SIG-M5 treated with dmso at 0.1 percent for 504 hours (cell line): ENCODE data around the gene XCR1.
"Not testable (repeated sequence)": the region's sequence is repeated elsewhere in the genome, so short reads cannot be mapped to it uniquely, and the experiment has no call there.

Experiments
- DNase-seq: peaks from one replicate; lab custom pipeline; 2025; ENCODE audit not compliant: unreplicated experiment; lab: John Stamatoyannopoulos, UW

The XCR1 gene

DNA sequence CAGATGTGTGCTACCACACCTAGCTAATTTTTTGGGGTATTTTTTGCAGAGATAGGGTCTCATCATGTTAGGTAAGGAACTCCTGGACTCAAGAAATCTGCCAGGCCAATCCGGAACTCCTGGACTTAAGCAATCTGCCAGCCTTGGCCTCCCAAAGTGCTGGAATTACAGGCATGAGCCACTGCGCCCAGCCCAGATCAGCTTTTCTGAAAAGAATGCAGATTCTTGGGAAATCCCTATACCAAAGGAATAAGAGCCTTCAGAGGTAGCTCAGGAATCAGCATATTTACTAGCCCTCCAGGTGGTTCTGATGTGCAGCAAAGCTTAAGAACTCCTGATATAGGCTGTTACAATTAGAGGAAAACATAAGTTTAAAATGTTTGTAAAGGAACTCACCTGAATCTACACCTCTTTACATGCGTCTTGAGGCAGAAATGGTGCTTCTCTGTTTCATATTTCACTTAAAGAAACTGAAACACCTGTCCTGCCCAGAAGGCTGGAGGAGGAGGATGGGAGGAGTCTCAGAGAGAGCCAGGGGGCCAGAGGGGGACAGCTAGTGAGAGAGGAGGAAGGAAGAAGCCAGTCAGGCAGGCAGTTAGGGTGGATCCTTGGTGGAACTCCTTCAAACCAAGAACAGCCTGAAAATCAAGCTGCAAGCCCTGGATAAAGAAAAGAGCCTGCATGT, at the start of gene XCR1:
Gene XCR1, minus strand, starts transcription at position 463 of the 685 bp plus-strand sequence. CDS start 5,536 bp downstream, outside the sequence.
- DNase-seq, result no peak

DNA sequence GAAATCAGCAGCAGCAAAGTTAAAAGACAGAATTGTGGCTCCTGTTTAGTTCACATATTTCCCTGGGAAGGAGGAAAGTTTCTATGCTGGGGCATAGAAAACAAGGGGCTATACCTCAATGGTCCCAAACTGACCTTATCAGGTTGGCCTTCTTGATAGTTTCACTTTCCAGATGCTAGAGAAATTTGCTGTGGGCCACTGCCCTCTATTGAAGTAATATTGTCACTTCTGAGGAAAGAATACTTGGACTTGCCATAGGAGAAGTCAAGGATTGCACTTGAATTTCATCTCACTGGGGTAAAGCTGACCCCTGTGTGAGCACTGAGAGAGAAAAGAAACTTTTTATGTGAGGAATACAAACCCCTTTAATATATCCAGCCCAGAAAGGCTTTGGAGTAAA, 49.3 kb upstream of the XCR1 start:
- no peak for DNase-seq

DNA sequence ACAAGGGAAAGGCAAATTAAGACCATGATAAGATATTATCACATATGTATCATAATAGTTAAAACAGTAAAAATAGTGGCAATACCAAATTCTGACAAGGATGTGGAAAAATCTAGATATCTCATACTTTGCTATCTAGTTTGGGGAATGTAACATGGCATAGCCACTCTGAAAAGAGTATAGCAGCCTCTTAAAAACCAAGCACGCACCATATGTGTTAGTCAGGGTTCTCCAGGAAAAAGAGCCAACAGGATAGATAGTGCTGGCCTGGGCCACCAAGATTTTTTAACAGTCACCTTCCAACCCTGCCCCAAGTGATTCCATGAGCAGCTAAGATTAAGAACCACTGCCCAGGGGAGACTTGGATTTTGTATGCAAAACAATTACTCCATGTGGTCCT, 48.5 kb upstream of the XCR1 start:
- no peak for DNase-seq

- no peak for DNase-seq
Measured at GRCh38 chr3:46071222-46071858, 44.1 kb upstream of the XCR1 start.

DNA sequence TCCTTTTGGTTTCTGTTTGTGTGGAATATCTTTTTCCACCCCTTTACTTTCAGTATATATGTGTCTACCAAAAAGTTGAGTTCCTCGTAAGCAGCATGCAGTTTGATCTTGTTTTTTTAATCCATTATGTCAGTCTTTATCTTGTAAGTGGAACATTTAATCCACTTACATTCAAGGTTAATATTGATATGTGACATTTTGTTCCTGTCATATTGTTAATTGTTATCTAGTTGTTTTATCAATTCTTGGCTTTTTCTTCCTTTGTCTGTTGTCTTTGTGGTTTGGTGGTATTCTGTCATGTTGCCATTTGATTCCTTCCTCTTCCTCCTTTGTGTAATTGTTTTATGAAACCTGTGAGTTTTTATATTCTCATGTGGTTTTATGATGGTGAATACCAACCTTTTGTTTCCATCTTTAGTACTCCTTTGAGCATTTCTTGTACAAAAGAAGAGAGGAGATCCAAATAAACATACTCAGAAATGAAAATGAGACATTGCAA, 43.4 kb upstream of the XCR1 start:
- no peak for DNase-seq

DNA sequence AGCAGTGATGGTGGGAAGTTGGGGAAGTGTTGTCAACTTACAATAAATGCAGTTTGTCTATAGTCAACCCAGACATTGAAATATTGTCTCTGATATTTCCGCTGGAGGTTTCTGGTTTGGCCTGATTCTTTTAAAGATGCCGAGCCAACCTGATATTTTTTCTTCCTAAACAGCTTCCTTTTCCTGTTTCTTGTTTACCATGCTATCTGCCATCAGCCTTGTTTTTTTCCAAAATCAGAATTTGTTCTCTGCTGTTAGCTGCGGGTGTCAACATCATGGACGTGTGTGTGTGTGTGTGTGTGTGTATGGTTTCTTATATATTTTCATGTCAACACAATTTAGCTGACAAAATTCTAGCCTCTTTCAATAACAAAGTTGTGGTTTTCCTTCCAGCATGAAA, 41.2 kb upstream of the XCR1 start:
- DNase-seq, result no peak

DNA sequence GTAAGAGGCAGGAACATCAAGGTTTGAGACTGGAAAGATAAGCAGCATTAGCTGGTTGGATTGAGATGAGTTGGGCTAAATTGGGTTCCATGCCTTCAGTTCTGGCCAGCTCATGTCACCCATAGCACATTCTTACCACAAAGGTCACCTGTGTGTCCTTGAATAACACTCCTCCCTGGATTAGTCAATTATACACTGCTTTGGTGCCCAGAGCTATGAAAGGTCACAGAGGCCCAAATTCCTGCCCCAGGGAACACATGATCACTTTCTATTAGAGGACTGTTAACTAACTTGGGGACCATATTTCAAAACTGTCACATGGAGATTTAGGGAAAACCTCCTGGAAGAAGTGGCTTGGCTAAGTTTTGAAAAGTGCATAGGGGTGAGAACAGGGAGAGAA, 40.1 kb upstream of the XCR1 start:
- DNase-seq, result no peak

GRCh38 chr3:46065750-46066256, 38.5 kb upstream of the XCR1 start:
- DNase-seq, result no peak

DNA sequence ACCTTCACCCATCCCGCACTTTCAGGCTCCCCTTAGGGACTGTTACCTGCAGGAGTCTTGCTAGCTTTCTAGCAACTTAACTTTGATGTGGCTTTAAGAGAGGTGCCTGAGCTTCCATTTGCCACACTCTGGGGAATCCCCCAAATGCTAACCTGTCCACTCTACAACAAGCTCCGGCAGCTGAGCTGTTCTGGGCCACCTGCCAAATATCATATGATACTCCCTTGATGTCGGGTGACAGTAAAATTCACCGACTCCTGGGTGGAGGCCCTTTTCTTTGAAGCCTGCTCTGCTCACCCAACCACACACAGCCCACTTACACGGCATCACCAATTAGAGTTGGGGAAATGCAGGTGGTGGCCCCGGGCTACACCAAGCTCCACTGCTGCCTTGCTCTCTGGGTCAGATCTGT, 38.0 kb upstream of the XCR1 start:
- DNase-seq, result no peak

DNA sequence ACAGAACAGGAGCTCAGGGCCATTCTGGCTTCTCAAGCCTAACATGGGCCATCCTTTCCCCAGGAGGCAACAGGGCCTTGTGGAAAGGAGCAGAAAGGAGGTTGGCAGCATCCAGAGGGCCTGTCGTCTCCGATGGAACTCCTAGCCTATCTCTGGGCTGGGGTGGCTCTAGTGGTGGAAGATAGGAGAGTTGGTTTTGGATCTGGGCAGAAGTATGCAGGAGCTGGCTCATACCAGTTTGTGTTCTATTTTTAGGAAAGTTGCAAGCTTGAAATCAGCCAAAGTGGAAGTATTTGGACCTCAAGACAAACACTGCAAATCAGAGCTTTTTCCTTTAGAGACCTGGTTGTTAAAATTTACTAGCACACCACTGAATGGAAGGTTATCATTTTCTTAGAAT, 35.4 kb upstream of the XCR1 start:
- no peak for DNase-seq

DNA sequence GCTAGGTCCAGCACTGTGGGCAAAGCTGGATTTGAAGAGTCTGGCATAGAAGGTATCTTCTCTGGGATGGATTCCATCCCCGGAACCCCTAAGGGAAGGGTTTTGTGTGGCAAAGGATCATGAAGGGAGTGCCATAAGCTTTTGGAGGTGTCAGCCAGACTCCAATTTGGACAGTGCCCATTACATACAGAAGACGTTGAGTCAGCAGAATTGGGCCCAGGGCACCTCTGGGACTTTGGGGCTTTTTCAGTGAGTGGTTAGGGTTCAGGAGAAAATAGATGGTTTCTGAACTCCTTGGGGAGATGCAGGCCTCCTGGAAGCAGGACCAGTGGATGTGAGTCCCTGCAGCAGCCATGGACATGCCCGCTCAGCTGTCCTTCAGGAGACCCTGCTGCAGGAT, 34.6 kb upstream of the XCR1 start:
- DNase-seq, result no peak

DNA sequence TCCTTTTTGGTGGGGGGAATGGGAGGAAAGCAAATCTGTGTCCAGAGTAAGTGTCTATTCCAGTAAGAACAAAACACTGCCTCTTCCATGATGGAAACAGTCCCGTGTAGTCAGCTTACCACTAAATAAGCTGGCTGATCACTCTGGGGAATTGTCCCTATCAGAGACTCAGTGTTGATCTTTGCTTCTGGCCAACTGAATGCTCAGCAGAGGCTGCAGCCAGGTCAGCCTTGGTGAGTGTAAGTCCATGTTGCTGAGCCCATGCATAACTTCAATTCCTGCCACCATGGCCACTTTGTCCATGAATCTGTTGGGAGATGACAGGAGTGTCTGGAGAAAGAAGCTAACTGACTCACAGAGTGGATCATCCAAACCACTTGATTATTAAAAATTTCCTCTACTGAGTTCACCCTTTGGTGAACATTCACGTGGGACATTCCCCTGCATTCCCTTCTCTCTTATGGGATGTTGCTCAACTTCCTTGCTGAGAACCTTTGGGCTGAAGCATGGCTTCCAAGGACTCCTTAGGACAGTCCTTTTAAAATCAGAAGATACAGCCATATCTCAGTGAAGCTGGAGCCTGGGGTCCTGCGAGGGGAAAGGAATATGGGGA, 33.9 kb upstream of the XCR1 start:
- no peak for DNase-seq

- no peak for DNase-seq
Measured at GRCh38 chr3:46060551-46060950, 33.3 kb upstream of the XCR1 start.

DNA sequence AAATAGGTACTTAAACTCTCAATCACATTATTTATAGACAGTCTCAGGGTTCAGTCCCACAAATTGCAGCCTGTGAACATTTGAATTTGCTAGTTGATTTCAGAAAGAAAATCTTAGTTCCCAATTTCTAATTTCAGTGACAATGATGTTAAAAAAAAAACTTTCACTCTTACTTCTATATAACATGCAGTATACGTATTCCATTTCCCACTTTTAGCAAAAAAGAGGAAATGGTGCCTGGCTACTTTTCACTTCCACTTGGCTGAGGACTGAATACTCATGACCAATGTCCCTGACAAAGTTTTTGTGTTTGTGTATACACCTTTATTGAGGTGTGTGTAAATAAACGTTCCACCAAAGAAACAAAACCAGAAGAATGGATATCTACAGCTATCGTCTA, 32.1 kb upstream of the XCR1 start:
- DNase-seq, result peak; percentile 79

DNA sequence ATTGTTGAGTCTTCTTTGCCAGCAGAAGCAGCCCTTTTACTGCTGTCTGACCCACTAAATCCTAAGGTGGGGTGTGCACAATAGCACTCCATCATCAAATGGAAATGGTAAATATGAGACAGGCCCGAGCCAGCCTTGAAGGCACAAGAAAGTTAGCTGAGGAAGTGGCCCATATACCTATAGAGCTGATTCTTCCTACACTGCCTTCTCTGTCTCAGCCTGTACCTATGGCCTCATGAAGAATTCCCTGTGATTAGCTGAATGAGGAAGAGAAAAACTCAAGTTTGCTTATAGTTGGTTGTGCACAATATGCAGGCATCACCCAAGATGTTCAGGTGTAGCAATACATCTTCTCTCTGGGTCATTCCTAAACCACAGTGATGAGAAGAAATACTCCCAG, 31.7 kb upstream of the XCR1 start:
- no peak for DNase-seq

GRCh38 chr3:46057716-46058115, 30.4 kb upstream of the XCR1 start:
- no peak for DNase-seq

GRCh38 chr3:46056686-46057085, 29.4 kb upstream of the XCR1 start:
- no peak for DNase-seq

GRCh38 chr3:46053761-46054515, 26.7 kb upstream of the XCR1 start:
- peak; percentile 19 for DNase-seq

GRCh38 chr3:46053265-46053664, 26.0 kb upstream of the XCR1 start:
- DNase-seq, result not testable (repeated sequence)

GRCh38 chr3:46052531-46052930, 25.2 kb upstream of the XCR1 start:
- DNase-seq, result no peak

GRCh38 chr3:46049093-46049492, 21.8 kb upstream of the XCR1 start:
- DNase-seq, result no peak
